ENCODE data around the gene SDF2.

DNA sequence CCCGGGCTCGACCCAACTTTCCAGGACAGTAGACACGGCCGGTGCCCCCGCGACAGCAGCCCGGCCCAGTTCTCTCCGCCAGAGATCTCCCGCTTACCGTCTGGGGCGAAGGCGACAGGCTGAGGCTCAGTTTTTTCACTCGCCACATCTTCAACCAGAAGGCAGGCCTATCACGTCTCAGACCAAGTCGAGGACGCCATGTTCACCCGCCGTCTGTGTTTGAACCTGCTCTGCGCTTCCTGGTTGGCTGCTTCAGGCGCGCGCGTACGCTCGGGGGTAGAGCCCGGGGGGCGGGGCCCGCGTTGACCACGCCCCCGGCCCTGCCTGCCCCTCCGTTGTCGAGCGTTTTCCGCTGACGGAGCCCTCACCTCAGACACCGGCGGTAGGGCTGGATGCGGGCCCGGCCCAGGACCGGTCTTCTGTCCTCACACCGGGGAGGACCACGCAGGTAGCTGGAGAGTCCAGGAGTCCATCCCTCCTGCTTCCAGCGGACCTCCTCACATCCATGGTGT, 62.9 kb downstream of the SDF2 start, which contains the start of gene SPAG5:
- TF ChIP-seq, protein P1, sequence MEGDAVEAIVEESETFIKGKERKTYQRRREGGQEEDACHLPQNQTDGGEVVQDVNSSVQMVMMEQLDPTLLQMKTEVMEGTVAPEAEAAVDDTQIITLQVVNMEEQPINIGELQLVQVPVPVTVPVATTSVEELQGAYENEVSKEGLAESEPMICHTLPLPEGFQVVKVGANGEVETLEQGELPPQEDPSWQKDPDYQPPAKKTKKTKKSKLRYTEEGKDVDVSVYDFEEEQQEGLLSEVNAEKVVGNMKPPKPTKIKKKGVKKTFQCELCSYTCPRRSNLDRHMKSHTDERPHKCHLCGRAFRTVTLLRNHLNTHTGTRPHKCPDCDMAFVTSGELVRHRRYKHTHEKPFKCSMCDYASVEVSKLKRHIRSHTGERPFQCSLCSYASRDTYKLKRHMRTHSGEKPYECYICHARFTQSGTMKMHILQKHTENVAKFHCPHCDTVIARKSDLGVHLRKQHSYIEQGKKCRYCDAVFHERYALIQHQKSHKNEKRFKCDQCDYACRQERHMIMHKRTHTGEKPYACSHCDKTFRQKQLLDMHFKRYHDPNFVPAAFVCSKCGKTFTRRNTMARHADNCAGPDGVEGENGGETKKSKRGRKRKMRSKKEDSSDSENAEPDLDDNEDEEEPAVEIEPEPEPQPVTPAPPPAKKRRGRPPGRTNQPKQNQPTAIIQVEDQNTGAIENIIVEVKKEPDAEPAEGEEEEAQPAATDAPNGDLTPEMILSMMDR (IDR thresholded peaks at IDR 0.05 in 8 of 11, conservative IDR thresholded peaks at IDR 0.05 in 3 of 11): peak in 1 of 11 experiments; percentile 13
- TF ChIP-seq POLR2A (IDR thresholded peaks at IDR 0.05): peak; percentile 84 to 95 (median 87)
